Cerebellar cortex (tissue), 1 donor: Measurements from ENCODE around the gene ERICH2.

Source experiments
- DNase-seq: peaks from one replicate; pipeline ENCODE4 v3.0.0-alpha.2; 2015; ENCODE audit warnings: low spot score

ERICH2 gene

DNA sequence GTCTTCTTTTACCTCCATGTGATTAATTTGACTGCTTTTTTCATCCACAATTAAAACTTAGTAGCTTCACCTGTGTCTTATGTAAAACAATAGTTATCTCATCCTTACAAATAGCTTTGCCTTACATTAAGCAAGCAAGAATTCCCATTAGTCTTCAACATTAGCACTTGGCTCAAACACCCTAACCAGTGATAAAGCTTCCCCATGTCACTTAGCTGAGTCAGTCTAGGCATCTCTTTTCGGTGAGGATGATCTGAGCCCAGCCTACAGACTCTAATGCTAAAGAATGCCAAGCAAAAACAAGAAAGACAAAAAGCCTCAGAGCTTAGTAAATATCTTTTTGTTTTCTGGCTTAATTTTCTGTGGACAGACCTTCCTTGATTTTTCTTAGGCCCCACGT is 72.6 kb downstream of the ERICH2 start:
- no peak for DNase-seq

DNA sequence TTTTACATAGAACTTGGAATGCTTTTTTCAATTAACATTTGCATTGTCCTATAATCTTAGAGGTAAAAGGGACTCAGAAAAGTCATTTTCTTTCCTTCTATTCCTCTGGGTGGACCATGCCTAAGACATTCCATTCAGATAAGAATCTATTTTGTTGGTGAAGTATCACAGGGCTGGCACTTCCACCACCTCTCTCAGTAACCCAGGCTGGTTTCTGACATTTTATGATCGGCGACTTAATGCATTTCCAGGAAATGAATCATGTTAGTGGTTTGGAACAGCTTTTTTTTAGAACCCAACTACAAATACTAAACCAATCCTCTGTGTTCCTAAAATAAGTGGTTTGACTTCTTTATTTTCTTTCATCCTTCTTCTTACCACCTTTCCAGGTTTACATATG is 73.5 kb downstream of the ERICH2 start:
- no peak for DNase-seq

DNA sequence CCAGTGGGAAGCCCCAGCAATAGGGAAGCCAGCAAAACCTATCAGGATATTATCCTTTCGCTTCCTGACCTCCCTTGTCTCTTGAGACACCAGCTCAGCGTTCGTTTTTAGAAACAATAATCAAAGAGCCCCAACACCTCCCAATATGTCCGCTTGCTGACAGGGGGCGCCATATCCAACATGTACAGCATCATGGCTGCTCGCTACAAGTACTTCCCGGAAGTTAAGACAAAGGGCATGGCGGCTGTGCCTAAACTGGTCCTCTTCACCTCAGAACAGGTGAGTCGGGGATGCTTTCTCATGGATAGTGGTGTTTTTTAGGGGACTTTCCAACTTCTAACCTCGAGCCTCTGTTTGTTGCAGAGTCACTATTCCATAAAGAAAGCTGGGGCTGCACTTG is 75.2 kb downstream of the ERICH2 start:
- no peak for DNase-seq

DNA sequence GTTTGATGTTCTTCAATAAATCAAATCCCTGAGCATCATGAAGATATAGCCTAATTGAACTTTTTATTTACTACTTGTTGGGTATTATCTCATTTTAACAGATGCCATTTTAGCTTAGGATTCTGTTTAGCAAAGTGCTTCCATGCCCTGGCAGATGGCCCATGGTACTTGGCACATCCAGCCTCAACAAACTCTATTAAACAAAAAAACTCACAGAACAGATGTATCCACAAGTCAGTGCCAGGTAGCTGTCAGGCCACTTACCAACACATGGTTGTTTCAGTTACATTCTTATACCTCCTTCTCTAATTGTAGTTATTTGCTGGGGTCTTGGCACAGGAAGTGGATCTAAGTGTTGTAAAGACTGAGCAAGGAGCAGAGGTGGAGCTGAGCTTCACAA is 76.1 kb downstream of the ERICH2 start:
- no peak for DNase-seq

DNA sequence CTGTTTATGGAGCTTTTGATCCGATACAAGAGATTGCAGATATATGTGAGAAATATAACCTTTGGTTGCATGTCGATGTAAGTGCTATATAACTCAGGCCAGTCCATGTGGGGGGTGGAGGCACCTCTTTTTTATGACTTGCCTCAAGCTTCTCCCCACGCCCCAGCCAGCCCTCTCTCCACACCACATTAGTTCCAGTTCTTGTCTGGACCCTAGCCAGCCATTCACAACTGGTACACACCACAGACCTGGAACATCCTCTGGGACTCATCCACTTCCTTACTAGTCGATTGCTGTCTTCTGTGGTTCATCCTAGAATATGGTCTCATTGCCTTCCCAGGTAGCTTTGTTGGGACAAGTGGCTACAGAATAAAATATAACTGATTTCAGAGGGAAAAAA is 77.5 kb downstream of the ERICH2 start:
- no peak for DNase-seq
